Left lobe of liver (tissue), 2 donors: ENCODE measurements around the gene ACER1. TPM values are rescaled to one million over a fixed set of nuclear protein-coding genes. Genes with fewer than 3 reads are reported as not detected.
A peak's percentile ranks its signal among the peaks of the same experiment; 100 is the strongest.
"Not testable (repeated sequence)": the region's sequence is repeated elsewhere in the genome, so short reads cannot be mapped to it uniquely, and the experiment has no call there.

ENCODE experiments used
- ATAC-seq: fragments of 200-7000 bp; cut with Tn5 transposase; one replicate; pipeline ENCODE4 v1.9.1; 2020; ENCODE audit warnings: mild to moderate bottlenecking, moderate library complexity
- DNase-seq: peaks from one replicate; pipeline ENCODE4 v3.0.0-alpha.2; 2020; ENCODE audit warnings: low spot score
- total RNA-seq: library from RNA; stranded (reverse); gene quantifications from one replicate; pipeline ENCODE4 v1.2.1, GENCODE V29; 2021
- donor health status: DM: no; HTN: no; CAD: no; lungs with moderate emphysema.
- donor health status: DM: no; HTN: yes; CAD: no.

ACER1 gene
- total RNA-seq, 1 donor from 2014 or later, result 0.88 TPM

DNA sequence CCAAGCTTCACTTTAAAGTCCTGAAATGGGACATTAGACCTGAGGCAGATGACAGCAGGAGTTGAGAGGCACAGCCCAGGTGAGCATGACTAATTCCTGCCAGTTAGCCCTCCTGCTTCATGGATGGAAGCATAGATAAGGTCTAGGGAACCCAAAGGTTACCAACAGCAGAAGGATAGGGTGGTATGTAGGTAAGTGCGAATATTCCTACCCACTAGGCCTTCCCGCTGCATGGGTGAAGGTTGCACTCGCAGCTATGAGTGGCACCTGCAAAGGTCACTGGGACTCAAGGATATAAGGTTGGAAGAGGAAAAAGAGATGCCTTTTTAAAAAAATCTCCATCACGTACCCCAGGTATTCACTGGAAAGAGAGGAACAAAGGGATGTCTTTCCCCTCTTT lies 41.4 kb downstream of the ACER1 start:
- ATAC-seq, result no peak
- no peak for DNase-seq

DNA sequence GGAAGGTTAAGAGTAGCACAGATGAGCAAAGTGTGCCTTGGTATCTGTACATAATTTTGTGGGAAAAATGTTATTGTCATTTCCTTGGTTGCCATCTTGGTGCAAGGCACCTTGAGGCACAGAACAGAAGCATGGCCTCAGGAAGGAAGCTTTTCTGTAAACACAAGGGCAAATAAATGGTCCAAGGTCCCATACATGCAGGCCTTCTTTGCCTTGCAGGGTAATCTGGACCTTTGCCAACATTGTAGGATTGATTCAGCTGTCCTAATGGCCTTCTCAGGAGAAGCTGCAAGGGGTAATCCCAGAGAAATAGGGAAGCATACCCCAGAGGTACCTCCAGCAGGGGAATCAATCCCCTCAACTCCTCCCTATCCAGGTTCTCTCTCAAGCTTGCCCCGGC lies 44.7 kb downstream of the ACER1 start:
- DNase-seq, result no peak
- no peak for ATAC-seq

DNA sequence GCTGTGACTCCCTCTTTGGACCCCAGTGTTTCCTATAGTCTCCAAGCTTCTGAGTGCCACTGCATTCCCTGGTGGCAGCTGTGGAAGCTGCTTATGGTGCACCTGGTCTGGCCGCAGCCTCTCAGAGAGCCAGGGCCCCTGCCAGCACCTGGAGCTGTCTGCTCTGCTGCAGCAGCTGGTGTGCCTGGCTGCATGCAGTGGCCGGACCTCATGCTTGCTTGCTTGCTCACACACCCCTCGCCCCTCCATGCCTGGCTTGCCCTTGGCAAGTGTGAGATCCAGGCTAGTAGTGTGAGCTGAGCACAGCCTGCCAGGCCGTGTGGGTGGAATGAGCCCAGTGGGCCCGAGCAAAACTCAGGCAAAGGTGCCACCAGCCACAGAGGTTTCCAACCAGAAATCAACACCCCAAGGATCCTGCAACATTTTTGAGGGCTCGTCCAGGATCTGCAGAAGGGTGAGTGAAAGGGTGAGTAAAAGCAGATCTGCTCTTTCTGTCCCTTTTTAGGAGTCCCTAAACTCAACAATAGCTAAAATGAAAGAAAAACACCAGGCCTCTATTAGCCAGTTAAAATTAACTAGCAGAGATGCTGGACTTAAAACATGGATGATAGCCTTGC lies 46.0 kb downstream of the ACER1 start:
- ATAC-seq (no peak), DNase-seq (no peak)

DNA sequence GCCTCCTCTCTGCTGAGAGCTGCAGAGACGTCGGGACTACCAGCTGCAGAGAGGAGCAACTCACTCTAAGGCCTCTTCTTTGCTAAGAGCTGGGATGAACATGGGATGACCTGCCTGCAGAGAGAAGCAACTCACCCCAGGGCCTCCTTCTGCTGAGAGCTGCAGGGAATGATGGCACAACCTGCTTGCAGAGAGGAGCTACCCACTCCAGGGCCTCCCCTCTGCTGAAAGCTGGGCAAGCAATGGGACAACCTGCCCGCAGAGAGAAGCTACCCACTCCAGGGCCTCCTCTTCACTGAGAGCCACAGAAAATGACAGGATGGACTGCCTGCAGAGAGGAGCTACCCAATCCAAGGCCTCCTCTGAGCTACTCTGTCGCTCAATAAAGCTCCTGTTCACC lies 46.7 kb downstream of the ACER1 start:
- no peak for ATAC-seq
- no peak for DNase-seq

DNA sequence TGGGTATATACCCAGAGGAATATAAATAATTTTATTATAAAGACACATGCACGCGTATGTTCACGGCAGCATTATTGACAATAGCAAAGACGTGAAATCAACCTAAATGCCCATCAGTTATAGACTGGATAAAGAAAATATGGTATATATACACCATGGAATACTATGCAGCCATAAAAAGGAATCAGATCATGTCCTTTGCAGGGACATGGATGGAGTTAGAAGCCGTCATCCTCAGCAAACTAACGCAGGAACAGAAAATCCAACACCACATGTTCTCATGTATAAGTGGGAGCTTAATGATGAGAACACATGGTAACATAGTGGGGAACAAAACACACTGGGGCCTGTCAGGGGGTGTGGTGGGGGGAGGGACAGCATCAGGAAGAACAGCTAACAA lies 51.0 kb downstream of the ACER1 start:
- DNase-seq, ATAC-seq: not testable (repeated sequence)

DNA sequence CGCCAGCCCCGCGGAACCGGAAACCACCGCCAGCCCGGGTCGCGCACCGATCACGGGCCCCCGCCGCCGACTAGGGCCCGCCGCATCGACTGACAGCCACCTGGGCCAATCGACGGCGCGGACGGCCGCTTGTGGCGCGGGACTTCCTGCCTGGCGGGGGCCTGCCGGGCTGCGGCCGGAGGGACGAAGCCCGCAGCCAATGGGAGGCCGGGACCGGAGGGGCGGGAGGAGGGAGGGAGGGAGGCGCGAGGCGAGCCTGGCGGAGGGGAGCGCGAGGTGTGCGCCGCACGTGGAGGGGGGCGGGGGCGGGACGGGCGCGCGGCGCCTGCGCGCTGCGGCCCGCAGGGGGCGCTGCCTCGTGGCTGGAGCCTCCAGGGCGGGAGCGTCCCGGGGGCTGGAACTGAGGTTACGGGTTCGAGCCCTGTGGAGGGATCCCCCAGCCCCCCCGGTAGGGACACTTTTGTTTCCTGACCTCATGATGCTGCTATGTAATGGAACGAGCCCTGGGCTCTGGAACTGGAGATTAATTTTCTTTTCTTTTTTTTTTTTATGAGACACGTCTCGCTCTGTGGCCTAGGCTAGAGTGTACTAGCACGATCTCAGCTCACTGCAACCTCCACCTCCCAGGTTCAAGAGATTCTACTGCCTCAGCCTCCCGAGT lies 53.4 kb downstream of the ACER1 start, which contains the start of gene MLLT1:
Gene MLLT1 (minus strand): TSS at position 45 of the 661 bp plus-strand sequence. CDS start 191 bp downstream, outside the sequence.
- DNase-seq (peak; percentile 99), ATAC-seq (peak; percentile 95)

GRCh38 chr19:6279620-6279930 lies 53.8 kb downstream of the ACER1 start:
- ATAC-seq (peak; percentile 1), DNase-seq (peak; percentile 49)

- DNase-seq (peak; percentile 57), ATAC-seq (peak; percentile 7)
Measured at GRCh38 chr19:6278740-6279619, 54.4 kb downstream of the ACER1 start.

DNA sequence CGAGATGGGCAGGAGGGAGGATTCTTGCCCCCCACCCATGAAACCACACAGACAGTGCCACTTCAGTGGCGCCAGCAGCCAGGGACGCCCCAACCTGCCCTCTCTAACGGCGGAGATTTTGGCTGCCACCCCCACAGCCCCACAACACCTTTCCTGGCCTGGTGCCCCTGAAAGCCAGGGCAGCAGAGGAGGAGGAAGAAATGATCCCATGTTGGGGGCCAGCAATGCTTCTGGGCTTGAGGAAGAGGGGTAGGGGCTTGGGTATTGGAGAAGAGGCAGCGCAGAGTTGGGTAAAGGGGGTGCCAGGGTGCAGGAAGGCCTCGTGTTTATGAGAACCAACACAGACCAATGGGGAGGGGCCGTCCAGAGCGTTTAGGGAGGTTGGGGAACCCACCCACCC lies 55.4 kb downstream of the ACER1 start:
- DNase-seq, result no peak
- no peak for ATAC-seq

GRCh38 chr19:6276447-6276846 lies 57.0 kb downstream of the ACER1 start:
- no peak for DNase-seq
- no peak for ATAC-seq

- no peak for ATAC-seq
- DNase-seq, result no peak
Measured at GRCh38 chr19:6275170-6275744, 58.2 kb downstream of the ACER1 start.

DNA sequence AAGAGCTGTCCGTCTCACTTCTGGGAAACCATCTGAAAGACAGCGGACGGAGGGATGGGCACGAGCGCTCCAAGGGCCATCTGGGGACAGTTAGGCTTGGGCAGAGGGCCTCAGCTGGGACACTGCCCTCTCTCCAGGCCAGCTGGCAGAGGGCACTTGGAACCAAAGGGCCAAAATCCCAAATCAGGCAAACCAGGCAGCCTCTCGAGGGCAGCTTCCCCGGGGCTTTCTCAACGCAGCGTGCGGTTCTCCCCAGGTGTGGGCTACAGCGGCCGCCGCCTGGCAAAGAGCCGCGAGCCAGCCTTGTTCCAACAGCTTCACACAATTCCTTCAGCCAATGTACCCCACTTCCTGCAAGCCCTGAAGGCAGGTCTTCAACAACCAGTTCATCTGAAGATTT lies 58.7 kb downstream of the ACER1 start:
- ATAC-seq (peak; percentile 59), DNase-seq (peak; percentile 91)

DNA sequence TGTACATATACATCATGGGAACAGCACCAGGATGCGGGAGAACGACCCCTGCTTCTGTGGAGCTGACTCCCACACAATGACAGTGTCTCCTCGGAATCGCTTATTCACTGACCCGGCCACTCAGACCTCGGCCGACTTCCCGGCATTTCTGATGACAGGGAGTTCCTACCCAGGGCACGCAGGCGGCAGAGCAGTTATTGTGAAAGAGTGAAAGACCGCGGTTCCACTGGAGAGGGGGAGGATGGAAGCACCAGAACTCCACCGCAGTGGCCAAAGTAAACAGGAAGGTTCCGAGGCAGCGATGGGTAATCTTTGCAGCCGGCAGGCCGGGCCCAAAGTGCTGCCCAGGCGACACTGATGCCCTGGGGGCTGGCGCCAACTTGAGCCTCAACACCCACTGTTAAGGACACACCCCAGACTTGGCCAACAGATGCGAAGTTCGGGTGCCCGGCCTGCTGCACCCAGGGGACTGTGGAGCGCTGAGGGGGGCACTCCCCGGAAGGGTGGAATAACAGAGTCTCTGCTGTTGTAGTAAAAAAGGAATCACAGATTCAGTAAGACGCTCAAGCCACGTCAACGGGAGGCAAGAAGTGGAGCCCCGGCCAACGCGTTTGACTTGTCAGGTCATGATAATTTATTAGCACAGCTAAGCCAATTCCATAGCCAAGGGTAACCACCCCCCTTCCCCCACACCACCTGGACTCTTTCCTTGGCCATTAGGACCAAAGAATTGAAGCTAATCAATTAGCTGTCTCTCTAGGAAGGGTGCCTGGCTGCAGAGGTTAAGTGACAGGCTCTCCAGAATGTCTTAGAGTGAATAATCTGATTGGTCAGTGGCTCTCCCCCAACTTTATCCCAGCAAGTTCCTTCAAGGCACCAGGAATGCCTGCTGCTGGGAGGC lies 59.5 kb downstream of the ACER1 start:
- DNase-seq, result peak; percentile 97
- peak; percentile 62 for ATAC-seq

DNA sequence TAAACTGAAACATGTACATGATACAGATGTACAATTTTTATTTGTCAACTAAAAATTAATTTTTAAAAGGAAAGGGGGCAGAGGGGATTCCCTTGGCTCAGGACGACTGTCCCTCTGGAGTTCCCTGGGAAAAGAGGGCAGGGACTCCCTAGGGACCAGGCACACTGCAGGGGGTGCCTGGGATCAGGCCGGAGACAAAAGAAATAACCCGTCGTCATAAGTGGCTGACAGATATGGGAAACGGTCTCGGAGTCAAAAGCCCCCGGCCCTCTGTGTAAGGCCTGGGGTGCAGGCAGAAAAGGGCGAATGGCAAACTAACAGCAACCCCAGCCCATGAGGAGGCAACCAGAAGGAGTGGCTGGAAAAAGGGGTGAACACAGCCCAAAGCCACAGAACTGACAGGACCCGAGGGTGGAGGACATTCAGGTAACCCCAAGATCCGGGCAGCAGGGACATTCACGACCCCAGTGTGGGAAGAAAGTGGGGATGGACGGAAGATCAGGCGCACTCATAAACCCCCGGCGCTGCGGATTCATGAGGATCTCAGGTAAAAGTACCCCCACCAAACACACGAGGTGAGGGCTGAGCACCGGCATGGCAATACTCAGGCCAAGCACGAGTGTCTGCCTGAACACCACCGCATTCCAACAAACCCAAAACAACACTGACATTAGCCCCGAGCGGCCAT lies 60.4 kb downstream of the ACER1 start:
- ATAC-seq, result no peak
- DNase-seq, result no peak

DNA sequence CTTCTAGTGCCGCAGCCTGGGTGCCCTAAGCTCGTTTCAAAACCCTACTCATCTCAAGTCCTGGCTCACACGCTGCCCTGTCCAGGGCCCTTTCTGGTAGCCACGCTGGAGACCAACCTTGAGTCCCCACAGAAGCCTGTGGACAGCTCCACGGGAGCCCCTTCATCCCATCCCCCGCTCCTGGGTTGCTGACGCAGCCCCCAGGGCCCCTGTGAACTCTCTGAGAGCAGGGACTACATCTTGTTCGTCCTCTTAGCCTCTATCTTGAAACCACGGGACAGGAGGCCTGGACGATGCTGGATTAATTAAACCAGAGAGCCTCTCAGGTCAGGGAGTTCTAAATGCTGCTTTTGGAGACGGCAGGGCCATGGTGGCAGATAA lies 61.0 kb downstream of the ACER1 start:
- ATAC-seq (no peak), DNase-seq (no peak)

GRCh38 chr19:6271721-6272410 lies 61.5 kb downstream of the ACER1 start:
- peak; percentile 59 for ATAC-seq
- peak; percentile 95 for DNase-seq

- DNase-seq (peak; percentile 55), ATAC-seq (peak; percentile 1)
Measured at GRCh38 chr19:6271251-6271650, 62.2 kb downstream of the ACER1 start.

- no peak for ATAC-seq
Measured at GRCh38 chr19:6270822-6271221, 62.6 kb downstream of the ACER1 start.

GRCh38 chr19:6270076-6270745 lies 63.2 kb downstream of the ACER1 start:
- ATAC-seq (peak; percentile 17), DNase-seq (peak; percentile 91)

More at GRCh38 chr19:6270822-6271221, 62.6 kb downstream of the ACER1 start:
- DNase-seq, result no peak
